SK-N-SH (cell line): ENCODE data around the gene TXNDC5.

Source experiments
- RAD21 ChIP-seq: IDR thresholded peaks from 2 replicates; pipeline ENCODE4 v1.6.1; 2012; ENCODE audit warnings: mild to moderate bottlenecking, low read length
- TAF1 ChIP-seq: IDR thresholded peaks from 2 replicates; pipeline ENCODE4 v1.6.1; 2012; ENCODE audit warnings: low read depth, mild to moderate bottlenecking, low read length, moderate library complexity, borderline replicate concordance
- TF ChIP-seq, protein P1 (sequence below): fragments of 200-600 bp; sonication (generic); IDR thresholded peaks from 2 replicates; pipeline ENCODE4 v1.6.1; 2017; ENCODE audit warnings: antibody characterized with exemption, mild to moderate bottlenecking, moderate library complexity

DNA sequence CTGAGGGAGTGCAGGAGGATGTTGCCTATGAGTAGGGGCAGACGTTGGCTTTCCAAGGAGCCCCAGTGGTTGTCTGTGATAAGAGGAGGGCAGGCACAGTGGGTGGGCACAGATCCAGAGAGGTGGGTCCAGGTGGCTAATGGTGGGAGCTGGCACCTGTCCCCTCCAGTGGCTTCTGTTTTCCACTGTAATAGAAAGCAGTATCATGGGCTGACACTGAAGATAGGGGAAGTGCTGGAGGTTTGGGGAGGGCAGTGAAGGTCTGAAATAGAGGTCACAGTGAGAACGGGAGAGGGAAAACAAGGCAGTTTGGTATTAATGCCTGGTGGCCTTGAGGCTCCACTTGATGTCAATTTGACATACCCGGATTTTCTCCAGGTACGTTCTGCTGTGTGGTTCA, 10.5 kb upstream of the TXNDC5 start:
- TF ChIP-seq, protein P1, sequence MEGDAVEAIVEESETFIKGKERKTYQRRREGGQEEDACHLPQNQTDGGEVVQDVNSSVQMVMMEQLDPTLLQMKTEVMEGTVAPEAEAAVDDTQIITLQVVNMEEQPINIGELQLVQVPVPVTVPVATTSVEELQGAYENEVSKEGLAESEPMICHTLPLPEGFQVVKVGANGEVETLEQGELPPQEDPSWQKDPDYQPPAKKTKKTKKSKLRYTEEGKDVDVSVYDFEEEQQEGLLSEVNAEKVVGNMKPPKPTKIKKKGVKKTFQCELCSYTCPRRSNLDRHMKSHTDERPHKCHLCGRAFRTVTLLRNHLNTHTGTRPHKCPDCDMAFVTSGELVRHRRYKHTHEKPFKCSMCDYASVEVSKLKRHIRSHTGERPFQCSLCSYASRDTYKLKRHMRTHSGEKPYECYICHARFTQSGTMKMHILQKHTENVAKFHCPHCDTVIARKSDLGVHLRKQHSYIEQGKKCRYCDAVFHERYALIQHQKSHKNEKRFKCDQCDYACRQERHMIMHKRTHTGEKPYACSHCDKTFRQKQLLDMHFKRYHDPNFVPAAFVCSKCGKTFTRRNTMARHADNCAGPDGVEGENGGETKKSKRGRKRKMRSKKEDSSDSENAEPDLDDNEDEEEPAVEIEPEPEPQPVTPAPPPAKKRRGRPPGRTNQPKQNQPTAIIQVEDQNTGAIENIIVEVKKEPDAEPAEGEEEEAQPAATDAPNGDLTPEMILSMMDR, result no peak
- TF ChIP-seq RAD21, result no peak
- TF ChIP-seq TAF1, result no peak
